Left ventricle myocardium inferior (tissue), 1 donor: Measurements from ENCODE around the gene OR6S1. TPM values are rescaled to one million over a fixed set of nuclear protein-coding genes. Genes with fewer than 3 reads are reported as not detected.

ENCODE experiments used
- DNase-seq: peaks from one replicate; pipeline ENCODE4 v3.0.0-alpha.2; 2020
- H3K27ac ChIP-seq: fragments of 200-600 bp; replicated peaks from 2 replicates; pipeline ENCODE4 v1.8.0; 2021
- H3K27me3 ChIP-seq: fragments of 200-600 bp; 2 replicates; pipeline ENCODE4 v1.8.0; 2021; ENCODE audit warnings: low read depth
- H3K36me3 ChIP-seq: fragments of 200-600 bp; 2 replicates; pipeline ENCODE4 v1.8.0; 2021
- H3K4me1 ChIP-seq: fragments of 200-600 bp; 2 replicates; pipeline ENCODE4 v1.8.0; 2021
- H3K4me3 ChIP-seq: fragments of 200-600 bp; 2 replicates; pipeline ENCODE4 v1.8.0; 2021; ENCODE audit warnings: mild to moderate bottlenecking, moderate library complexity
- H3K9me3 ChIP-seq: fragments of 200-600 bp; replicated peaks from 2 replicates; pipeline ENCODE4 v1.8.0; 2021
- intact Hi-C: fragments of 100-400 bp; cut with micrococcal nuclease; formaldehyde crosslinking; loops from one replicate; pipeline ENCODE4 v1.11.0; 2022
- total RNA-seq: library from RNA; stranded (reverse); fragmentation: NEBNext Ultra II Directional; extraction: Animal tissue kit (Norgen Biotek cat#: 25700); gene quantifications from one replicate; pipeline ENCODE4 v1.2.1, GENCODE V29; 2021
- TF ChIP-seq, protein P1 (sequence below): fragments of 200-600 bp; IDR thresholded peaks from 2 replicates; pipeline ENCODE4 v1.8.0; 2021; ENCODE audit warnings: antibody characterized with exemption, mild to moderate bottlenecking, borderline replicate concordance
- donor health status: DM: no; HTN: yes; CAD: no; lungs with severe emphysema.

OR6S1 gene
- total RNA-seq, 1 donor from 2014 or later: not detected

DNA sequence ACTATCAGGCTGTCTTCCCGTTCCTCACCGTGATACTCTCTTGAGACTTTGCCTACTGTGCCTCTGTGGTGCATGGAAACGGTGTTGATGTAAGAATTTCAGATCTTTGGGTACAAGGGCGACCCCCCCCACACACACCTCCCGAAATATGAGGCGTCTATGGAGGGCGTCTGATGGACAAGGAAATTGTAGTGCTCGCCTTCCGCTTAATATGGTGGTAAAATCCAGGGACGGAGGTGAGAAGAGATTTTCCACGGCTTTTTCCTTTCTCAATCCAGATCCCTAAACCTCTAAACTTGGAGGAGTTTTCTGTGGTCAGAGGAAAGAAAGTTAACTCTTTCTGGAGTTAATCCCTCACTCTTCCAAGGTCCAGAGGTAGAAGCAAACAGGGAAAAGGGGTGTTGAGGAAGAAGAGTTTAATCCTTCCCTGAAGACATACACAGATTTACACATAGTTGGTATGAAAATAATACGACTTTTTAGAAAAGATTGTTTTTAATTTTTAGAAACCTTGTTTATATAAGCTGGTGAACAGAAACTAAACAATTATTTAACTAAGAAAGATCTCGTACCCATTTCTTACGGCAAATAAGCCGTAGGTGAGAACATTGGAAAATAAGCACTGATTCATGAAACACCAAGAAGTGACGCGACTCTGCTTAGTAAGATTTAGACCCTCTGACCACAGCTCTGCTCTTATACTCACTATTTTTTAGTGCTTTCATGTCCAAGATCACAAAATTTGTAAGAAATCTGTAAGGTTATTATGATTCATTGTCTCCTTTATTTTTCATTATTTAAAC, 27.3 kb downstream of the OR6S1 start:
- TF ChIP-seq, protein P1, sequence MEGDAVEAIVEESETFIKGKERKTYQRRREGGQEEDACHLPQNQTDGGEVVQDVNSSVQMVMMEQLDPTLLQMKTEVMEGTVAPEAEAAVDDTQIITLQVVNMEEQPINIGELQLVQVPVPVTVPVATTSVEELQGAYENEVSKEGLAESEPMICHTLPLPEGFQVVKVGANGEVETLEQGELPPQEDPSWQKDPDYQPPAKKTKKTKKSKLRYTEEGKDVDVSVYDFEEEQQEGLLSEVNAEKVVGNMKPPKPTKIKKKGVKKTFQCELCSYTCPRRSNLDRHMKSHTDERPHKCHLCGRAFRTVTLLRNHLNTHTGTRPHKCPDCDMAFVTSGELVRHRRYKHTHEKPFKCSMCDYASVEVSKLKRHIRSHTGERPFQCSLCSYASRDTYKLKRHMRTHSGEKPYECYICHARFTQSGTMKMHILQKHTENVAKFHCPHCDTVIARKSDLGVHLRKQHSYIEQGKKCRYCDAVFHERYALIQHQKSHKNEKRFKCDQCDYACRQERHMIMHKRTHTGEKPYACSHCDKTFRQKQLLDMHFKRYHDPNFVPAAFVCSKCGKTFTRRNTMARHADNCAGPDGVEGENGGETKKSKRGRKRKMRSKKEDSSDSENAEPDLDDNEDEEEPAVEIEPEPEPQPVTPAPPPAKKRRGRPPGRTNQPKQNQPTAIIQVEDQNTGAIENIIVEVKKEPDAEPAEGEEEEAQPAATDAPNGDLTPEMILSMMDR: no peak
- Histone ChIP-seq H3K27ac (peak overlapping the region; percentile 78), H3K4me3 (peak overlapping the region; percentile 69), H3K27me3 (no peaks in the 10 kb centered on the region), H3K36me3 (no peaks in the 10 kb centered on the region), H3K9me3 (no peaks in the 10 kb centered on the region), H3K4me1 (peaks cover 42% of the 10 kb centered on the region)
- no peak for DNase-seq
- intact Hi-C loops: loop anchor here (5.0 to 10.0 kb wide), 3 partner anchors 68 to 287 kb away; partner anchors contain the start of gene RNASE4

DNA sequence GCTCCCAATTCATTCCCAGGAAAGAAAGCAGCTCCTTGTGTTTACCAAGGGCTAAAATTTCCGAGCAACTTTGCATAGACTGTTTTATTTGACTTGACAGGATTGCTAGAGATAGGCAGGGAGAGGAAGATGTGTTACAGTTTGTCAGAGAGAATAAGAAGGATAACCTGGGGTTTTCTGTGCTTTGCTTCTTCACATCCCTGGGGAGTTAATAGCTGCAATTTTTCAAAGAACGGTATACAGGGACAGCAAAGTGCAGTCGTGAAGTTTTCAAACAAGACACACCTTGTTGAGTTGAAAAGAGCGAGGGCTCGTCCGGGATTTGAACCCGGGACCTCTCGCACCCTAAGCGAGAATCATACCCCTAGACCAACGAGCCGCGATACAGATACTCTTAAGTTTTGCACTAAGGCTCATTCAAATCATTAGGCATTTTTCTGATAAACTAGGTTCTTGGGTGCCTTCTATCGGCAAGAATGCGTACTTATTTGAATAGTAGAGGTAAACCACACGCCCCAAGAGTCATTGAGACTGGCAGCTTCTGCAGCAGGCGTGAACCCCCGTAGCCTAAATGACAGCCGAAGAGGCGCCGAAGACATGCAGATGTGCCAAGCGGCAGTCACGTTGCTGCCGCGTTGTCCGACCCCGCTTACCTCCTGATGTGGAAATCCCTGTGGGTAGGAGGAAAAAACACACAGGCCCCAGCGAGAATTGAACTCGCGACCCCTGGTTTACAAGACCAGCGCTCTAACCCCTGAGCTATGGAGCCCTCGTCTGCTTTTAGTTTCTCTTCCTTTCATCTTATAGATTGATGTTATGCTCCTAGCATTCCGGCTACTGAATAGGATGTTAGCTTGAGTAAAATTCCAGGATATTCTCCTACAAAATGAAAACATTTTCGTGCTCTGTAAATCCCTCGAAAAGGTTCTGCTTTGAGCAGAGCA, 28.1 kb downstream of the OR6S1 start:
- H3K9me3 ChIP-seq: no peaks in the 10 kb centered on the region
- H3K4me3 ChIP-seq: peak overlapping the region; percentile 69
- H3K36me3 ChIP-seq: no peaks in the 10 kb centered on the region
- TF ChIP-seq, protein P1: peak; percentile 76
- DNase-seq: peak; percentile 67
- H3K4me1 ChIP-seq: peaks cover 42% of the 10 kb centered on the region
- H3K27ac ChIP-seq: peak overlapping the region; percentile 78
- H3K27me3 ChIP-seq: no peaks in the 10 kb centered on the region
- intact Hi-C loops: loop anchor here (5.0 to 10.0 kb wide), 3 partner anchors 69 to 286 kb away; partner anchors contain the start of gene RNASE4

DNA sequence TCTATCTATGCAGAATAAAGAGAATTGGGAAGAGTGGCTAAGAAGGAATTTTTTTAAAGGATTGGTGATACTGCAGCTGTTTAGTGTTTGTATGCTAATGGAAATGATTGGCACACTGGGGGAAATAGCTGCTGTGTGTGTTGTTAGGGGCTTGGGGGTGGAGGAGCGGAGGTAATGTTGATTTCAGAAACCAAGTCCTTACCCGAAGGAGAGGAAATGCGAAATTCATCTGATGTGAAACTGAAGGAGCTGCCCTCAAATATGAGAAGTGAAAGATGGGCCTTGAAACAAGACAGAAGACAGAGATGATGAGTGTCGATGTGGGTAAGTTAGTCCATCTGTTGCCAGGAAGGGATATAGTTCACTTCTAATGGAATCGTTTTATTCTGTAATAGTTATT, 29.1 kb downstream of the OR6S1 start:
- Histone ChIP-seq H3K27ac (peak overlapping the region; percentile 78), H3K27me3 (no peaks in the 10 kb centered on the region), H3K9me3 (no peaks in the 10 kb centered on the region), H3K36me3 (no peaks in the 10 kb centered on the region), H3K4me1 (peaks cover 42% of the 10 kb centered on the region), H3K4me3 (peak overlapping the region; percentile 69)
- DNase-seq: no peak
- intact Hi-C loops: loop anchor here (5.0 to 10.0 kb wide), 3 partner anchors 70 to 285 kb away; partner anchors contain the start of gene RNASE4
- TF ChIP-seq, protein P1: no peak

DNA sequence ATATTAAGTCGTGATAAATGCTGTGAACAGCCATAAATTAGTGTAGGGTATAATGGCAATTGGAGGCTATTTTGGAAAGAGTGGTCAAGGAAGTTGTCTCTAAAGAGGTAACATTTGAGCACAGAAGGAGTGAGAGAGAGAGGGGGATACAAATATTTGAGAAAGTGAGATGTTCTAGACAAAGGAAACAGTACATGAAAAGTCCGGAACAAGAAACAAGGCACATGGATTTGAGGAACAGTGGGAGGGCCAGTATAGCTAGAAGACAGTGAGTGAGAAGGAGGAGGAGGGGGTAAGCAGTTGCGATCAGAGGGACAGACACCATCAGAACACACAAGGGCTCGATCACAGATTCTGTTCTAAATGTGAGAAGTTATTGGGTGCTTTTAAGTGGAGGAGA, 30.2 kb downstream of the OR6S1 start:
- no peak overlapping the region for H3K4me3 ChIP-seq
- H3K4me1 ChIP-seq: peaks cover 42% of the 10 kb centered on the region
- H3K36me3 ChIP-seq: no peaks in the 10 kb centered on the region
- no peak overlapping the region for H3K27ac ChIP-seq
- H3K9me3 ChIP-seq: no peaks in the 10 kb centered on the region
- no peaks in the 10 kb centered on the region for H3K27me3 ChIP-seq
- TF ChIP-seq, protein P1: no peak
- no peak for DNase-seq
- intact Hi-C loops: loop anchor here (5.0 to 10.0 kb wide), 3 partner anchors 71 to 284 kb away; partner anchors contain the start of gene RNASE4

DNA sequence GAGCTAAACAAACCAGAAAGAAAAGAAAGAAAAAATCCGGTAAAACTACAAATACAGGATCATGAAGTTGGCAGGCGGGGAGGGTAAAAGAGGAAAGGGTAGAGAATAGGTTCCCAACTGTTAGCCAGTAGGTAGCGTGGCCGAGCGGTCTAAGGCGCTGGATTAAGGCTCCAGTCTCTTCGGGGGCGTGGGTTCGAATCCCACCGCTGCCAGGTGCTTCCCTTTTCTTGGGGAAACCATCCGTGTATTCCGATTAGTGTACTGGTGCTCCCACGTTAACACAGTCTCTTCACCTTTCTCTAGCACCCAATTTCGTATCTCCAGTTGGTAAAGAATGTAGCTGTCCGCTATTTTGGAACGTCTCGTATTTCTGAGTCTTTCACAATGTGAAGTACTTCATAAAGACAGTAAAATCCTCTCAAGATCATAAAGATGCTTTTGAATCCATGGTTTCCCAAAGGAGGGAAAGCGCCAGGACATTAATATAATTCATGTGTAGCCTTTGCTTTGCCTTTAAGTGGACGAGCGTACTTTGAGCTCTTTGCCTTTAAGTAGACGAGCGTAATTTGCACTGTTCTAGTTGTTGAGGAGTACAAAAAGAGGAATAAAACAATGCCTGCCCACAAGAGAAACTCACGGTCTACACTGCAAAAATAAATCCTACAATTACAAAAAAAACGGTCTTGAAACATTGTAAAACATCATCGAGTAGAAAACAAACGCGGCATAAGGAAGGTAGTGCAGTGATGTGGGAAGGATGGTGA, 31.3 kb downstream of the OR6S1 start:
- H3K36me3 ChIP-seq: no peaks in the 10 kb centered on the region
- H3K9me3 ChIP-seq: no peaks in the 10 kb centered on the region
- H3K4me1 ChIP-seq: peaks cover 42% of the 10 kb centered on the region
- intact Hi-C loops: loop anchor here (5.0 to 10.0 kb wide), 3 partner anchors 72 to 283 kb away; partner anchors contain the start of gene RNASE4
- H3K4me3 ChIP-seq: peak overlapping the region; percentile 98
- H3K27me3 ChIP-seq: no peaks in the 10 kb centered on the region
- peak overlapping the region; percentile 76 for H3K27ac ChIP-seq
- DNase-seq: peak; percentile 79
- TF ChIP-seq, protein P1: no peak
